IMR-90 (cell line): ENCODE data around the gene GRAMD1B. TPM values are rescaled to one million over a fixed set of nuclear protein-coding genes. Genes with fewer than 3 reads are reported as not detected.

Experiments used
- ATAC-seq: fragments of 200-7000 bp; cut with Tn5 transposase; 2 replicates; pipeline ENCODE4 v1.9.1; 2020; ENCODE audit warnings: low read depth, mild to moderate bottlenecking, moderate library complexity
- BruUV-seq: library from RNA; stranded (reverse); fragments of 400-500 nt; replicated peaks from 2 replicates; lab custom pipeline; 2021; lab: Mats Ljungman, UMichigan
- CTCF ChIA-PET: fragments of 300-600 bp; formaldehyde crosslinking; extraction: SDS; loops from one replicate; lab custom pipeline; 2021; ENCODE audit warnings: antibody characterized with exemption; lab: Yijun Ruan, JAX
- POLR2A ChIA-PET: fragments of 300-600 bp; sonication (Branson Sonifier 250); formaldehyde crosslinking; loops from one replicate; lab custom pipeline; 2022; ENCODE audit warnings: antibody characterized with exemption; ENCODE audit not compliant: unreplicated experiment; lab: Charles Lee
- DNase-seq: peaks from one replicate; pipeline ENCODE4 v3.0.0; 2013
- H2AFZ ChIP-seq: replicated peaks from 2 replicates; pipeline ENCODE3; 2013; ENCODE audit warnings: low read length, mild to moderate bottlenecking; ENCODE audit not compliant: poor library complexity
- H2AK5ac ChIP-seq: 2 replicates; pipeline ENCODE4 v1.6.1; 2013; ENCODE audit warnings: low read depth, low read length, inconsistent platforms
- H2AK9ac ChIP-seq: replicated peaks from 2 replicates; pipeline ENCODE3; 2013; ENCODE audit warnings: mild to moderate bottlenecking, low read depth, low read length, moderate library complexity; ENCODE audit not compliant: poor library complexity
- H2BK120ac ChIP-seq: 2 replicates; pipeline ENCODE4 v1.6.1; 2013; ENCODE audit warnings: low read depth, low read length, inconsistent platforms
- H2BK15ac ChIP-seq: 3 replicates; pipeline ENCODE4 v1.6.1; 2013; ENCODE audit warnings: low read depth, low read length, inconsistent platforms
- H2BK20ac ChIP-seq: 2 replicates; pipeline ENCODE4 v1.6.1; 2013; ENCODE audit warnings: low read depth, mild to moderate bottlenecking, inconsistent platforms, low read length, moderate library complexity
- H2BK5ac ChIP-seq: 2 replicates; pipeline ENCODE4 v1.6.1; 2013; ENCODE audit warnings: mild to moderate bottlenecking, low read depth, low read length, inconsistent platforms; ENCODE audit not compliant: poor library complexity, severe bottlenecking
- H3K14ac ChIP-seq: replicated peaks from 2 replicates; pipeline ENCODE4 v1.6.1; 2013; ENCODE audit warnings: low read depth, low read length, inconsistent platforms
- H3K18ac ChIP-seq: 2 replicates; pipeline ENCODE4 v1.6.1; 2013; ENCODE audit warnings: low read depth, low read length, control low read depth
- H3K23ac ChIP-seq: 2 replicates; pipeline ENCODE4 v1.6.1; 2013; ENCODE audit warnings: low read depth, low read length, inconsistent platforms
- H3K27ac ChIP-seq: 2 replicates; pipeline ENCODE4 v1.5.1; 2013; ENCODE audit warnings: mild to moderate bottlenecking, control low read depth, low read length; ENCODE audit not compliant: insufficient read depth
- H3K27me3 ChIP-seq: 2 replicates; pipeline ENCODE4 v1.6.1; 2013; ENCODE audit warnings: low read length; ENCODE audit not compliant: control insufficient read depth, insufficient read depth
- H3K36me3 ChIP-seq: 2 replicates; pipeline ENCODE4 v1.6.1; 2013; ENCODE audit warnings: low read length, mixed read lengths; ENCODE audit not compliant: control insufficient read depth, insufficient read depth
- H3K4ac ChIP-seq: 2 replicates; pipeline ENCODE4 v1.6.1; 2013; ENCODE audit warnings: low read depth, low read length, inconsistent platforms
- H3K4me1 ChIP-seq: 2 replicates; pipeline ENCODE4 v1.6.1; 2013; ENCODE audit warnings: low read length, mixed read lengths; ENCODE audit not compliant: control insufficient read depth, insufficient read depth
- H3K4me2 ChIP-seq: 2 replicates; pipeline ENCODE4 v1.6.1; 2013; ENCODE audit warnings: low read depth, mild to moderate bottlenecking, control low read depth, low read length, moderate library complexity
- H3K4me3 ChIP-seq: 2 replicates; pipeline ENCODE4 v1.5.1; 2013; ENCODE audit warnings: low read depth, mild to moderate bottlenecking, control low read depth, low read length, moderate library complexity; ENCODE audit not compliant: insufficient read depth
- H3K56ac ChIP-seq: 2 replicates; pipeline ENCODE4 v1.6.1; 2013; ENCODE audit warnings: low read length, inconsistent platforms; ENCODE audit not compliant: insufficient read depth; ENCODE audit errors: extremely low read depth
- H3K79me1 ChIP-seq, 2 experiments: 2 replicates each; pipeline ENCODE4 v1.6.1; 2013; ENCODE audit warnings: low read length in 2 of 2, inconsistent platforms in 1 of 2, low read depth in 1 of 2
- H3K9ac ChIP-seq: 2 replicates; pipeline ENCODE4 v1.6.1; 2013; ENCODE audit warnings: low read depth, low read length, control low read depth
- H3K9me1 ChIP-seq: 2 replicates; pipeline ENCODE4 v1.6.1; 2013; ENCODE audit warnings: low read length, inconsistent platforms; ENCODE audit not compliant: insufficient read depth
- H3K9me3 ChIP-seq: 2 replicates; pipeline ENCODE4 v1.6.1; 2013; ENCODE audit warnings: low read length; ENCODE audit not compliant: control insufficient read depth, insufficient read depth
- H4K20me1 ChIP-seq: 2 replicates; pipeline ENCODE4 v1.6.1; 2013; ENCODE audit warnings: low read length, inconsistent platforms; ENCODE audit not compliant: insufficient read depth
- H4K5ac ChIP-seq: 2 replicates; pipeline ENCODE4 v1.6.1; 2013; ENCODE audit warnings: mild to moderate bottlenecking, low read depth, low read length, control low read depth
- H4K8ac ChIP-seq, 2 experiments: 2 replicates each; pipeline ENCODE4 v1.6.1; 2013; ENCODE audit warnings: low read depth in 2 of 2, low read length in 2 of 2, control low read depth in 1 of 2, inconsistent platforms in 1 of 2
- H4K91ac ChIP-seq: 2 replicates; pipeline ENCODE4 v1.6.1; 2013; ENCODE audit warnings: low read depth, low read length, inconsistent platforms; ENCODE audit not compliant: insufficient read depth
- BHLHE40 ChIP-seq: fragments of 150-350 bp; IDR thresholded peaks from 2 replicates; pipeline ENCODE4 v1.6.1; 2016; ENCODE audit warnings: mild to moderate bottlenecking, low read depth, low read length
- MAZ ChIP-seq: IDR thresholded peaks from 2 replicates; pipeline ENCODE4 v1.6.1; 2012; ENCODE audit warnings: low read depth, mild to moderate bottlenecking, low read length, improper control_type of control experiment, moderate library complexity, borderline replicate concordance
- RFX5 ChIP-seq: IDR thresholded peaks from 2 replicates; pipeline ENCODE4 v1.8.0; 2012; ENCODE audit warnings: low read depth, mild to moderate bottlenecking, low read length, moderate library complexity
- SMC3 ChIP-seq: fragments of 150-350 bp; IDR thresholded peaks from 2 replicates; pipeline ENCODE4 v1.6.1; 2016; ENCODE audit warnings: low read depth, mild to moderate bottlenecking, antibody characterized with exemption, low read length, moderate library complexity
- WGBS, 2 experiments: methylation state at CpG; one replicate each; pipeline versions ENCODE4 v1.1.5 to v1.1.7; 2013; ENCODE audit warnings: missing lambda C conversion rate in 2 of 2; ENCODE audit not compliant: insufficient read length in 1 of 2; ENCODE audit errors: extremely low coverage in 2 of 2; 5-methylcytosine and 5-hydroxymethylcytosine counted together
- dilution Hi-C: fragments of 300-500 bp; cut with HindIII; formaldehyde crosslinking; loops from one replicate; pipeline ENCODE4 v1.14.3; 2018; ENCODE audit warnings: low sequenced_read_pairs; ENCODE audit not compliant: unreplicated experiment
- in situ Hi-C: fragments of 300-500 bp; cut with MboI; formaldehyde crosslinking; loops from 3 replicates; pipeline ENCODE4 v1.14.3; 2019; ENCODE audit warnings: low sequenced_read_pairs, inconsistent platforms, mixed read lengths
- intact Hi-C: fragments of 100-400 bp; cut with micrococcal nuclease; formaldehyde crosslinking; loops from 2 replicates; pipeline ENCODE4 v1.10.0; 2022
- polyA plus RNA-seq, 3 experiments: library from polyadenylated mRNA; depleted of rRNA; stranded (reverse); fragments of >200 nt; gene quantifications; 2 replicates each; pipeline ENCODE4 v1.2.3, GENCODE V29; 2012; ENCODE audit warnings: low replicate concordance in 1 of 3
- total RNA-seq: library from RNA; depleted of rRNA; stranded (reverse); fragments of >200 nt; gene quantifications from 2 replicates; pipeline ENCODE4 v1.2.3, GENCODE V29; 2012
- TF ChIP-seq, protein P1 (sequence below): fragments of 150-350 bp; IDR thresholded peaks from 2 replicates; pipeline ENCODE4 v1.6.1; 2016; ENCODE audit warnings: low read depth, mild to moderate bottlenecking, low read length, moderate library complexity, borderline replicate concordance

Gene GRAMD1B
- total and polyA plus RNA-seq, 2 of the 4 experiments (the other 2 are of a cell fraction) = 7.1 to 7.2 TPM

DNA sequence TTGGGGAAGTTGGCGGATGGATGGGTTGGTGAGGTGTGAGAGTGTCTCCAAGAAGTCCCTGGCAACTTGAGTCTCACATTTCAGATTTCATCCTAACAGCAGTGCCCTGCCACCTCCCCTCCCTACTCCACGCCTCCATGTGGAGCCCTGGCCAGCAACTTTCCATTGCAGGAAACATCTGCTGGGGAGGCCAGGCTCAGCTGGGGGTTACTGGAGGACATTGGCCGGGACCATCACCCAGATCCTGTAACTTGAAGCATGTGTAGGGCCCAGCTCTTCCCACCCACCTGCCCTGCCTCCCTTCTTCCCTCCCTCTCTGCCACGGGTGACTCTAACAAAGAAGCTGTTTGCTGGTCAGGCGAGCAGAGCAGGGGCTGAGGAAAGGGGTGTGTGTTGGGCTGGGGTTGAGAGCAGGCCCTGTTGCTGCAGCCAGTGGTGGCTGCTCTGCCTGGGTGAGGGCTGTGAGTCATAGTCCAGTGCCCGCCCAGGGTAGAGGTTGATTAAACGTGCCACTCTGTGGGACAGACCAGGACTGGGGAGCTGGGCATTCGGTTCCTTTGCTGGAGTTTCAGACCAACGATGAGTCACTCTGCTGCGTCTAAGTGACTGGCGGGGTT lies 160.3 kb downstream of the GRAMD1B start:
- Histone ChIP-seq H3K36me3 (no peaks in the 10 kb centered on the region), H3K27me3 (no peaks in the 10 kb centered on the region), H3K79me1 (no peaks in the 10 kb centered on the region; a peak in 1 of 4 replicates), H4K20me1 (no peaks in the 10 kb centered on the region), H2AFZ (peak overlapping the region; percentile 40), H4K91ac (no peak overlapping the region), H3K56ac (no peak overlapping the region), H3K14ac (no peak overlapping the region), H2BK120ac (no peak overlapping the region), H3K27ac (peak overlapping the region; percentile 8; the same call in 1 of the 2 replicates), H3K9me3 (no peaks in the 10 kb centered on the region), H3K4ac (no peak overlapping the region), H4K8ac (no peak overlapping the region), H4K5ac (no peak overlapping the region), H2BK15ac (no peak overlapping the region), H3K9ac (no peak overlapping the region), H3K23ac (no peak overlapping the region), H3K4me1 (peaks cover 7% of the 10 kb centered on the region), H3K9me1 (peaks cover 6% of the 10 kb centered on the region; the same call in 1 of the 2 replicates), H2BK20ac (no peak overlapping the region), H3K4me3 (no peak overlapping the region), H2AK9ac (no peak overlapping the region), H2BK5ac (no peak overlapping the region), H3K4me2 (peak overlapping the region; percentile 14; the same call in 1 of the 2 replicates), H2AK5ac (no peak overlapping the region), H3K18ac (no peak overlapping the region)
- dilution Hi-C loops (no loop called here), in situ Hi-C loops (no loop called here), intact Hi-C loops (no loop called here)
- 77% methylated on average over 7 of the region's 11 CpGs; no CpG with 5 or more reads in 1 of the 2 experiments for WGBS, 2 experiments
- ChIA-PET POLR2A (no interaction called here), CTCF (interaction anchor here (1.7 kb wide), 1 partner anchor 10 kb away, joined by 4 read pairs; no protein-coding TSS in a partner anchor)
- DNase-seq (peak; percentile 53), ATAC-seq (peak; percentile 89)
- no TSS peak for BruUV-seq
- TF ChIP-seq SMC3 = no peak
- TF ChIP-seq, protein P1, sequence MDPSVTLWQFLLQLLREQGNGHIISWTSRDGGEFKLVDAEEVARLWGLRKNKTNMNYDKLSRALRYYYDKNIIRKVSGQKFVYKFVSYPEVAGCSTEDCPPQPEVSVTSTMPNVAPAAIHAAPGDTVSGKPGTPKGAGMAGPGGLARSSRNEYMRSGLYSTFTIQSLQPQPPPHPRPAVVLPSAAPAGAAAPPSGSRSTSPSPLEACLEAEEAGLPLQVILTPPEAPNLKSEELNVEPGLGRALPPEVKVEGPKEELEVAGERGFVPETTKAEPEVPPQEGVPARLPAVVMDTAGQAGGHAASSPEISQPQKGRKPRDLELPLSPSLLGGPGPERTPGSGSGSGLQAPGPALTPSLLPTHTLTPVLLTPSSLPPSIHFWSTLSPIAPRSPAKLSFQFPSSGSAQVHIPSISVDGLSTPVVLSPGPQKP = no peak
- TF ChIP-seq BHLHE40 = peak; percentile 27; the same call in 1 of the 2 replicates
- no peak for TF ChIP-seq RFX5
- no peak for TF ChIP-seq MAZ
